ENCODE data around the gene OR2T27. TPM values are rescaled to one million over a fixed set of nuclear protein-coding genes. Genes with fewer than 3 reads are reported as not detected.
"Not testable (repeated sequence)": the region's sequence is repeated elsewhere in the genome, so short reads cannot be mapped to it uniquely, and the experiment has no call there.

Gene OR2T27
- total RNA-seq, 2 experiments from 2014 or later = not detected

- H3K27me3 Mint-ChIP-seq, H3K36me3 Mint-ChIP-seq, H3K4me3 Mint-ChIP-seq, DNase-seq, H3K27ac Mint-ChIP-seq, H3K9me3 Mint-ChIP-seq, H3K4me1 Mint-ChIP-seq: not testable (repeated sequence)
These were observed 1.5 kb upstream of the OR2T27 start for GRCh38 chr1:248656797-248657196.

- H3K4me1 Mint-ChIP-seq, H3K27me3 Mint-ChIP-seq: not testable (repeated sequence)
These were observed 6.4 kb downstream of the OR2T27 start for GRCh38 chr1:248648770-248649536.

GRCh38 chr1:248645178-248645577 is 10.2 kb downstream of the OR2T27 start, which contains the start of gene OR2T35:
OR2T35 (minus strand) TSS chr1:248645278; CDS start chr1:248639258, 6,020 bp downstream.
- not testable (repeated sequence) for H3K27me3 Mint-ChIP-seq, H3K9me3 Mint-ChIP-seq, H3K4me3 Mint-ChIP-seq, H3K27ac Mint-ChIP-seq, H3K4me1 Mint-ChIP-seq, H3K36me3 Mint-ChIP-seq, DNase-seq

More at GRCh38 chr1:248648770-248649536, 6.4 kb downstream of the OR2T27 start:
- not testable (repeated sequence) for H3K36me3 Mint-ChIP-seq, H3K9me3 Mint-ChIP-seq, DNase-seq, H3K4me3 Mint-ChIP-seq, H3K27ac Mint-ChIP-seq

DNA sequence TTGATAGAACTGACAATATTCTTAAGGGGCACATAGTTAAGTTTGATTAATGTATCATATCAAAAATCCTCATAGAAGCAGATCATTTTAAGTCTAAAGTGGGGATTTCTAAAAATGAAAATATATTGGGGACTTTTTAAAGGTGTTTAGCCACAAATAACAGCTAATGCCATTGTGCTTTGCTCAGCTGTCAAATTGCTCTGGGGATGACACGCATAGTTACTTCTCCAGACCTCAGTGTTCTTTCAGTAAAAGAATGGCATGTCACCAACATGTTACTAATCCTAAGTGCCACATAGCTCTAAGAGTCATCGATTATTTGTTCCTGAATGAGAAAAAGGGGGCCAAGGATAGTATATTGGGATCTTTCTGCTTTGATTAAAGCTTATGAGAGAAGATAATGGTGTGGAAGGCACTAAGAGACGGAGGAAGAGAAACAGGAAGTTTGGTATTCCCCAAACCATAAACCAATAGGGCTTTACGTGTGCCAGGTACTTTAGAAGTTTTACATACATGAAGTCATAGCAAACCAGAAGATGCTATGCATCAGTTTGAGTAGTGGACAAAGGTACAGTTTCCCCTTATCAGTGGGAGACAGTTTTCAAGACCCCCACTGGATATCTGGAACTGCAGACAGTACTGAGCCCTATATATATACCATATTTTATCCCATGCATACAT is 12.2 kb downstream of the OR2T27 start:
- H3K27ac Mint-ChIP-seq, DNase-seq, H3K9me3 Mint-ChIP-seq, H3K4me3 Mint-ChIP-seq, H3K4me1 Mint-ChIP-seq, H3K27me3 Mint-ChIP-seq, H3K36me3 Mint-ChIP-seq: not testable (repeated sequence)

DNA sequence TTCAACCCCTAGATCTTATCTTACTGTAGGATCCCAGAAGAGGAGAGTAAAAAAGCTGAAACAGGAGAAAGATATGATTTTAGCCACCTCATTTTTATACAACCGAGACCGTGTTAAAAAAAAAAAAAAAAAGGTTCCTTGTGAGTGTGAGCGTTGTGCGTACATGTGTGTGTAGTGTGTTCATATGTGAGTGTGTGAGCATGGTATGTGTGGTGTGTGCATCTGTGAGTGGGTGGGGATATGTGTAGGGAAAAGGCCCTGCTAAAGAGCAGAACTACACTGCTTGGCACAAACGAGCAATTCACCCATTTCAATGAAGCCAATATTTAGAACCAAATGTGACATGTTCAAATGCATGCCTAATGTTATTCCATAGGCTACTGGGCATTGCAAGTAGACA is 13.7 kb downstream of the OR2T27 start:
- H3K27me3 Mint-ChIP-seq, DNase-seq, H3K4me1 Mint-ChIP-seq, H3K36me3 Mint-ChIP-seq, H3K9me3 Mint-ChIP-seq, H3K27ac Mint-ChIP-seq, H3K4me3 Mint-ChIP-seq: not testable (repeated sequence)

DNA sequence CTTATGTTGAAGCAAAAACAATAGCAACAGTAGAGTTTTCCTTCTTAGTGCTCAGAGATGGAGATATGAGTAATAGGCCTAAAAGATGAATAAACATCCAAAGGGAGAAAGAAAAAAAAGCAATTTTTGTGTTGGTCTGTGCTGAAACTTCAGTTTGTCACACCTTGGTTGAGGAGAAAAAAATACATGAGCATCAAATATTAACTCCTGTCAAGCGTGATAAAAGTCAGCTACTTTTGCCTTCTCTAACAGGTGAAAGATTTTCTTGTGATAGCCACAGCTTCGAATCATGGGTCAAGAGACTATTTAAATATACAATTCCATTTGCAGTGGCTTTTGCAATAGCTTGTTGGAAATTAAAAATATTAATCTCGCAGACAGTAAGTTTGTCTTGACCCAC is 14.4 kb downstream of the OR2T27 start:
- H3K36me3 Mint-ChIP-seq, H3K27ac Mint-ChIP-seq, H3K4me1 Mint-ChIP-seq, H3K27me3 Mint-ChIP-seq, H3K4me3 Mint-ChIP-seq, DNase-seq, H3K9me3 Mint-ChIP-seq: not testable (repeated sequence)

DNA sequence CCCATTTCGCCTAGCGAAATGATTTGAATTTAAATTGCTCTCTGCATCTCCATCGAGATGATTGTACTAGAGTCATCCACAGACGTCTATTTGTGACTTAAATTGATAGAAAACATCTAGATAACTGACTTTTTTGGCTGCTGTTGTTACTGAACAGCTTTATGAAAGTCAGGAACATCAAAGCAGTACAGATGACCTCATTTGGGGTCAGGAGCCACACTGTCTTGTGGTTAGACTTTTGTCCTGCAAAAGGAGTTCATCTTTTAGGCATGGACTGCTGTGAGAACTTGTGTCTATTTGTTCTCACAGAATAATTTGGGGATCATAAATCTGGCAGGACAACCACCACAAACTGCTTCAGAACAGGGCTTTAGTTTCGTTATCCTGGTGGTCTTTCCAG is 15.7 kb downstream of the OR2T27 start:
- H3K4me1 Mint-ChIP-seq, H3K36me3 Mint-ChIP-seq, H3K27me3 Mint-ChIP-seq, H3K4me3 Mint-ChIP-seq, H3K27ac Mint-ChIP-seq, H3K9me3 Mint-ChIP-seq, DNase-seq: not testable (repeated sequence)

DNA sequence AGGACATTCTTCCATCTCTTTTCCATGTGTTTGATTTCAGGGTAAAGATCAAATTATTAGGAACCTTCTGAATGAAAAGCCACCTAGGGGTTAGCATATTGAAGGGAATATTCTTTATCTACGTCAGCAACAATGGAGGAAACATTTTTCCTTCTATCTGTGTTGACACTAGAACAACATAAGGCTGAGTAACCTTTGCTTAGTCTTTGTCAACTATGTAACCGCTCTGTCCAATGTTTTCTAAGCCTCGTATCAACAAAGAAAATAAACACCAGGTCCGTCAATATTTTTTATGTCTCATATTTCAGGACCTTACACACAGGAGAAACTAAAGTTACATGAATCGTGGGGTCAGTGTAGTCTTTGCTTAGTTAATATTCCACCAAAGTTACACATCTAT is 18.7 kb downstream of the OR2T27 start:
- not testable (repeated sequence) for H3K9me3 Mint-ChIP-seq, H3K27ac Mint-ChIP-seq, H3K27me3 Mint-ChIP-seq, DNase-seq, H3K4me3 Mint-ChIP-seq, H3K4me1 Mint-ChIP-seq, H3K36me3 Mint-ChIP-seq

DNA sequence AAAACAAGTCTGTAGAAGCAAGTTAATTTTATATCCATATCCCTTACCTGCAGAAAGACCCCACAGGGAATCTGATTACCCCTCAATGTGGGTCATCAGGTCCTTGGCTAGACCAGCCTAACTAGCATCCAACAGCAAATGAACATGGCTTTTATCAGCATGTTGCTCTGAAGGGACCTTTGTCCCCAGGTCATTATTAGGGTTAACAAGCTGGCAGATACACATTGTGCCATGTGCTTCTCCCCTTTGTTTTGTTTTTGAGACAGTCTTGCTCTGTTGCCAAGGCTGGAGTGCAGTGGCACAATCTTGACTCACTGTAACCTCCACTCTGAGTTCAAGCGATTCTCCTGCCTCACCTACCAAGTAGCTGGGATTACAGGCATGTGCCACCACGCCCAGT is 20.3 kb downstream of the OR2T27 start, which contains the start of gene OR2T11:
Gene OR2T11 (minus strand): TSS at position 101 of the 400 bp plus-strand sequence. CDS start 7,963 bp downstream, outside the sequence.
- not testable (repeated sequence) for H3K27ac Mint-ChIP-seq, H3K9me3 Mint-ChIP-seq, DNase-seq, H3K4me1 Mint-ChIP-seq, H3K27me3 Mint-ChIP-seq, H3K36me3 Mint-ChIP-seq, H3K4me3 Mint-ChIP-seq

DNA sequence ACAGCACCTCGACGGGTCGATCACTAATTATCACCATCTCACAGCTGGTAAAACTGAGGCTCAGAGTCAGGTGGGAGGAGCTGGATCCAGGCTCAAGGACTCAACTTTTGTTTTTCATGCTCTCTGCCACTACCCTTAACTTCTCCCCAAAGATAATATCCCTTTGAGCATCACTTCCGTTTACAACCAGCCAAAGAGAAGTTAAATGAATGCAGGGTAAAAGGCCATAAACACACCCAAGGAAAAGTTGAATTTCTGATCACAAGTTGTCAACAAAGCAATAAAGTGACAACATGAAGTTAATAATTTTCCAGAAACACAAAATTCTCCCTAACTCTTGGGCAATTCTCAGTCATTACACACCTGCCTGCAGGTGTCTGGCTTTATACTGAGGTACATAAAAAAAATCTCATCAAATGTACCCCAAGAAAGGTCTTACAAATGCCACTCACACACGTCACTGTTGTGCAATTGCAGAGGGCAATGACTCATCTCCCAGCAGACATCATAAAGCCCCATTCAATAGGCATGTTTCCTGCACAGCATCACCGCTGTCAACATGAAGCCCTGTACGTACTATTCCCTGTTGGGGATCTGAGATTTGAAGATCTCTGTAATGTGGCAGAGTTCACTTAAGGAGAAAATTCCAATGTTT is 23.8 kb downstream of the OR2T27 start:
- no peak overlapping the region for H3K4me3 Mint-ChIP-seq
- H3K4me1 Mint-ChIP-seq = no peaks in the 10 kb centered on the region
- no peak overlapping the region for H3K27ac Mint-ChIP-seq
- H3K9me3 Mint-ChIP-seq = no peaks in the 10 kb centered on the region
- no peak for DNase-seq
- H3K36me3 Mint-ChIP-seq = no peaks in the 10 kb centered on the region
- H3K27me3 Mint-ChIP-seq = no peaks in the 10 kb centered on the region

GRCh38 chr1:248630551-248630950 is 24.8 kb downstream of the OR2T27 start:
- no peak overlapping the region for H3K27ac Mint-ChIP-seq
- no peaks in the 10 kb centered on the region for H3K36me3 Mint-ChIP-seq
- DNase-seq = no peak
- no peaks in the 10 kb centered on the region for H3K27me3 Mint-ChIP-seq
- no peaks in the 10 kb centered on the region for H3K9me3 Mint-ChIP-seq
- no peaks in the 10 kb centered on the region for H3K4me1 Mint-ChIP-seq
- H3K4me3 Mint-ChIP-seq = no peak overlapping the region

DNA sequence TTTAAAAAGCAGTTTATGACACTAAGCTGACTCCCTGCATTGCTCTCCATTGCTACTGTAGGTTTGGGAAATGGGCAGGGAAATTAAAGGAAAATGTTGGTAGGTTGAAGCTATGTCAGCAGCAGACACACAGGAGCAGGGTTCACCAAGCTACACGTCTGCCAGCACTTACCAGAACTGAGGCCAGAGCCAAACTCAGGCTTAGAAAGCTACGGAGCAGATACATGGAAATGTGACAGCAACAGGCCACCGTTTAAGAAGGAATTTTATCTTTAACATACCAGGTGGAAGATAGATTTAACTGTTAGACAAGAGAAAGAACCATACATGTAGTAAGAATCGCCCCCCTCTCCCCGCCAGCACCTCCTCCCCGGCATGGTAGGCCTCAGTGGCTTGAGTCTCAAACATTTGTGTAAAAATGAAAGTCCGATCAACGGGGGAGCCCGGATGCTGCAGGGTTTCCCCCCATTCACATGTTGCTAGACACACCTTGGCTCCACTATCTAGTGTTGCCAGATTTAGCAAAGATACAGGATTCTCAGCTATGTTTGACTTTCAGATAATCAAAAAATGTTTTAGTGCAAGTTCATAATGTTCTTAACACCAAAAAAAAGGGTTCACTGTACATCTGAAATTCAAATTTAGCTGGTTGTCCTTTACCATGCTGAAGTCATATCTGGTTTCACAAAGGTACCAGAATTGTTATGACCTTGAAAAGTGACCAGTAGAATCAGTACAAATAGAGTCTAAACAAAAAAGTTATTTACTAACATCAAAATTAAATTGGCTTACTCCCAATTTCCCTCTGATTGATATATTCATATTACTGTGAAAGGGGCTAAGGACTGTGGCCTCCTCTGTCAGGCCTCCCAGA is 27.1 kb downstream of the OR2T27 start:
- Mint-ChIP-seq H3K9me3 (no peaks in the 10 kb centered on the region), H3K4me3 (no peak overlapping the region), H3K27me3 (no peaks in the 10 kb centered on the region), H3K36me3 (no peaks in the 10 kb centered on the region), H3K27ac (no peak overlapping the region), H3K4me1 (no peaks in the 10 kb centered on the region)
- DNase-seq = no peak

DNA sequence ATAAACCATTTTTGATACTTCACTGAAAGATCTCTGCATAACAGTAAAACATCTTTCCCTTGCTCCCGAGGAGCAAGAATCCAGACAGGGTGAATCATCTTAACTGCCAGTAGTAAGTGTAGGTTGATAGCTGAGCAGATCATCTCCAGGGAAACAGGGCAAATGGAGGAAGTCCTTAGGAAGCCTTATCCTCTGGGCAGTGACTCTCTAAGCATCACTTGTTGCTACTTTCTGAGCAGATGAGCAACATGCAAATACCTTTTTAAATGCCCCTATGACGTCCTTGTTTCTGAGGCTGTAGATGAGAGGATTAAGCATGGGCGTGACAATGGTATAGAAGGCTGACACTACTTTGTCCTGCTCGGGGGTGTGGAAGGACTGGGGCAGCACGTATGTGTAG is 29.4 kb downstream of the OR2T27 start:
- DNase-seq = no peak
- H3K9me3 Mint-ChIP-seq = no peaks in the 10 kb centered on the region
- no peak overlapping the region for H3K27ac Mint-ChIP-seq

DNA sequence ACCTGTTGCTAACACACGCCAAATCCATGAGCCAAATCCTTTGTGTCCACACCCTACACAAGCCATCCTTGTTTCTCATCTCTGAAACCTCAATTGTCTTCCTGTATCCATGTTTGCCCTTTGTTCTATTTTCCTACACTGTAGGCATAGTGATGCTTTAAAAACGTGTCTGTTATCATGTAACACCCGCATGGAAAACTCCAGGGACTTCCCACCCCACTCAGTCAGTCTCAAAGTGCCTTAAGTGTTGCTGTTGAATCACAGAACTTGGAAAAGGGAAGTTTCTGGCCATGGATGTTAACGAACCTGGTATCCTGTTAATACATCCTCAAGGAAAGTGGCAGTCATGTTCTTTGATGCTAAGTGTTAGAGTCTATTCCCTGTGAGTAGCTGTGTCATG is 30.2 kb downstream of the OR2T27 start:
- H3K27ac Mint-ChIP-seq = no peak overlapping the region
- no peak overlapping the region for H3K4me3 Mint-ChIP-seq
- H3K36me3 Mint-ChIP-seq = no peaks in the 10 kb centered on the region
- no peaks in the 10 kb centered on the region for H3K27me3 Mint-ChIP-seq
- H3K4me1 Mint-ChIP-seq = no peaks in the 10 kb centered on the region
- DNase-seq = no peak
- H3K9me3 Mint-ChIP-seq = no peaks in the 10 kb centered on the region

More for the DNA sequence above, 29.4 kb downstream of the OR2T27 start:
- H3K27me3 Mint-ChIP-seq = no peaks in the 10 kb centered on the region
- H3K36me3 Mint-ChIP-seq = no peaks in the 10 kb centered on the region
- H3K4me3 Mint-ChIP-seq = no peak overlapping the region
- H3K4me1 Mint-ChIP-seq = no peaks in the 10 kb centered on the region

- peaks cover 2% of the 10 kb centered on the region for H3K4me1 Mint-ChIP-seq
- H3K9me3 Mint-ChIP-seq = no peaks in the 10 kb centered on the region
- H3K4me3 Mint-ChIP-seq = no peak overlapping the region
- DNase-seq = no peak
- no peaks in the 10 kb centered on the region for H3K27me3 Mint-ChIP-seq
- H3K27ac Mint-ChIP-seq = no peak overlapping the region
- no peaks in the 10 kb centered on the region for H3K36me3 Mint-ChIP-seq
These were observed 32.7 kb downstream of the OR2T27 start for GRCh38 chr1:248622570-248623001.
